ENCODE results near the gene SERPINI1. TPM values are rescaled to one million over a fixed set of nuclear protein-coding genes. Genes with fewer than 3 reads are reported as not detected.

Gene SERPINI1
- total and polyA plus RNA-seq, 2 of the 8 experiments (the other 6 are each of a cell fraction or from before 2014, with no cell fraction given), result 5.3 to 9.9 TPM

DNA sequence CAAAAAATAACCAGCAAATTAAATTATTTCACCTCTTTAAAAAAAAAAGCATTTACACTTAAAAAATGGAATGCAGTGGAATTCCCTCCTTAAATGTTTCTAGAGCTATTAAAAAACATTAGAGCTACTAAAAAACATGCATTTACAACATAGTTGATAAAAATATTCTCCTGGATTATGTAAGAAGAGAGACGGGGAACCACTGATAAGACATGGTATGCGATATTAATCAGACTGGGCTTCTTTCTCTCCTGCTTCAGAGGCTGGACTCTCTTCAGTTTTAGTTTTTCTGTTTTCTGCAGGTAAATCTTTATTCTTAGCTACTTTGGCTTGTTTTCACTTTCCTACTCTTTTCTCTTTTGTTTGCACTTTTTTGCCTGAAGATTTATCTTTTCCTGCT, 41.4 kb upstream of the SERPINI1 start:
- Histone ChIP-seq H2BK5ac (ENCODE audit: low read depth, low read length) (no peak overlapping the region), H4K8ac (ENCODE audit: extremely low read depth, insufficient read depth, low read length) (no peak overlapping the region), H3K14ac (ENCODE audit: insufficient read length) (no peak overlapping the region), H3K4me1 (replicated peaks in 1 of 4; ENCODE audit: control insufficient read depth in 3 of 4, insufficient read depth in 4 of 4, low read length in 3 of 4) (no peaks in the 10 kb centered on the region), H2BK12ac (ENCODE audit: low read depth, low read length) (no peak overlapping the region), H3K79me2 (ENCODE audit: control insufficient read depth in 1 of 2, insufficient read depth in 2 of 2, low read length in 2 of 2) (no peaks in the 10 kb centered on the region), H3K23me2 (ENCODE audit: low read depth, low read length) (no peaks in the 10 kb centered on the region), H4K5ac (ENCODE audit: insufficient read length, low read depth, low read length) (no peak overlapping the region), H3K4me3 (ENCODE audit: extremely low read depth in 1 of 4, insufficient read depth in 2 of 4, low read depth in 3 of 4, low read length in 4 of 4) (no peak overlapping the region), H3K9me3 (ENCODE audit: insufficient read depth in 2 of 2, low read depth in 1 of 2, low read length in 1 of 2) (no peaks in the 10 kb centered on the region), H3K79me1 (ENCODE audit: low read depth, low read length) (no peaks in the 10 kb centered on the region; the same call in 1 of the 2 replicates), H2BK120ac (replicated peaks; ENCODE audit: low read depth, low read length) (no peak overlapping the region), H2AFZ (ENCODE audit: low read length) (no peak overlapping the region), H3K4me2 (ENCODE audit: insufficient read depth in 1 of 2, low read depth in 2 of 2, low read length in 2 of 2) (no peak overlapping the region), H3K36me3 (ENCODE audit: control insufficient read depth in 2 of 4, insufficient read depth in 4 of 4, low read length in 3 of 4) (peaks cover 0 to 36% (median 5%) of the 10 kb centered on the region in 4 experiments; a peak in 3 of 8 replicates), H4K91ac (replicated peaks; ENCODE audit: insufficient read length, low read length) (no peak overlapping the region), H3K9ac (replicated peaks in 1 of 4; ENCODE audit: extremely low read depth in 1 of 4, low read depth in 3 of 4, low read length in 3 of 4) (no peak overlapping the region), H3K23ac (ENCODE audit: insufficient read length) (no peak overlapping the region), H3K4ac (replicated peaks; ENCODE audit: insufficient read length, low read depth, low read length) (no peak overlapping the region), H3K27ac (ENCODE audit: low read depth, low read length) (no peak overlapping the region), H2BK20ac (ENCODE audit: low read length) (no peak overlapping the region), H3K56ac (replicated peaks; ENCODE audit: insufficient read length, low read depth, low read length) (no peak overlapping the region), H4K20me1 (replicated peaks in 1 of 2; ENCODE audit: control insufficient read depth in 1 of 2, insufficient read depth in 2 of 2, low read length in 2 of 2) (no peaks in the 10 kb centered on the region), H2AK5ac (ENCODE audit: low read depth, low read length) (no peak overlapping the region), H3K27me3 (replicated peaks in 1 of 4; ENCODE audit: control insufficient read depth in 3 of 4, extremely low read depth in 1 of 4, insufficient read depth in 3 of 4, low read length in 3 of 4) (no peaks in the 10 kb centered on the region), H3K18ac (ENCODE audit: extremely low read depth, low read length) (no peak overlapping the region), H2BK15ac (ENCODE audit: low read length) (no peak overlapping the region)
- 96% methylated on average over 2 of the region's 2 CpGs; no CpG with 5 or more reads in 1 of the 2 experiments for WGBS, 2 experiments (ENCODE audit: extremely low coverage in 1 of 2, insufficient coverage in 1 of 2, insufficient read length in 1 of 2, insufficient replicate concordance in 2 of 2, low coverage in 1 of 2, low lambda C conversion rate in 2 of 2, missing lambda C conversion rate in 1 of 2)
- POLR2A ChIA-PET (ENCODE audit: partially characterized antibody), result no interaction called here
- DNase-seq (ENCODE audit: low read depth in 1 of 2, low spot score in 2 of 2) (no peak), FAIRE-seq (no peak)
- CTCF ChIA-PET (ENCODE audit: partially characterized antibody), result interaction anchor here (0.8 to 2.9 kb wide), 3 partner anchors 10 to 314 kb away, joined by 3 to 19 read pairs (median 3); partner anchors contain the start of gene ZBBX
- TF ChIP-seq POLR2A (IDR thresholded peaks at IDR 0.05; ENCODE audit: control extremely low read depth in 1 of 2, low read depth in 2 of 2, low read length in 2 of 2) (no peak), SIN3A (conservative IDR thresholded peaks at IDR 0.05 in 1 of 2, IDR thresholded peaks at IDR 0.05 in 1 of 2; ENCODE audit: low read depth in 1 of 2, low read length in 2 of 2) (no peak), TAF7 (optimal IDR thresholded peaks at IDR 0.05; ENCODE audit: borderline replicate concordance, low read depth, low read length) (no peak), CREB1 (IDR thresholded peaks at IDR 0.05) (no peak)
- TF ChIP-seq, protein P1, sequence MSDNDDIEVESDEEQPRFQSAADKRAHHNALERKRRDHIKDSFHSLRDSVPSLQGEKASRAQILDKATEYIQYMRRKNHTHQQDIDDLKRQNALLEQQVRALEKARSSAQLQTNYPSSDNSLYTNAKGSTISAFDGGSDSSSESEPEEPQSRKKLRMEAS (IDR thresholded peaks at IDR 0.05), result no peak
- TF ChIP-seq, protein P2, sequence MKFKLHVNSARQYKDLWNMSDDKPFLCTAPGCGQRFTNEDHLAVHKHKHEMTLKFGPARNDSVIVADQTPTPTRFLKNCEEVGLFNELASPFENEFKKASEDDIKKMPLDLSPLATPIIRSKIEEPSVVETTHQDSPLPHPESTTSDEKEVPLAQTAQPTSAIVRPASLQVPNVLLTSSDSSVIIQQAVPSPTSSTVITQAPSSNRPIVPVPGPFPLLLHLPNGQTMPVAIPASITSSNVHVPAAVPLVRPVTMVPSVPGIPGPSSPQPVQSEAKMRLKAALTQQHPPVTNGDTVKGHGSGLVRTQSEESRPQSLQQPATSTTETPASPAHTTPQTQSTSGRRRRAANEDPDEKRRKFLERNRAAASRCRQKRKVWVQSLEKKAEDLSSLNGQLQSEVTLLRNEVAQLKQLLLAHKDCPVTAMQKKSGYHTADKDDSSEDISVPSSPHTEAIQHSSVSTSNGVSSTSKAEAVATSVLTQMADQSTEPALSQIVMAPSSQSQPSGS (IDR thresholded peaks at IDR 0.05; ENCODE audit: low read length), result no peak

All from H1 (cell line).